Panc1 (cell line): ENCODE measurements around the gene RANGRF.

ENCODE experiments used
- POLR2AphosphoS5 ChIP-seq: IDR thresholded peaks from 2 replicates; pipeline ENCODE4 v1.6.1; 2012; ENCODE audit warnings: mild to moderate bottlenecking, low read depth, low read length, moderate library complexity
- SIN3A ChIP-seq: IDR thresholded peaks from 2 replicates; pipeline ENCODE4 v1.6.1; 2012; ENCODE audit warnings: low read depth, mild to moderate bottlenecking, low read length, moderate library complexity, borderline replicate concordance; ENCODE audit not compliant: insufficient read depth
- TF ChIP-seq, protein P1 (sequence below): fragments of 450-650 bp; IDR thresholded peaks from 2 replicates; pipeline ENCODE4 v1.5.1; 2017; ENCODE audit warnings: mild to moderate bottlenecking
- TF ChIP-seq, protein P2 (sequence below), 2 experiments: IDR thresholded peaks; 2 replicates each; pipeline ENCODE4 v1.6.1; 2011 to 2012; ENCODE audit warnings: low read depth in 2 of 2, control low read depth in 1 of 2, low read length in 1 of 2, mild to moderate bottlenecking in 1 of 2, moderate library complexity in 1 of 2; ENCODE audit not compliant: insufficient read depth in 1 of 2

DNA sequence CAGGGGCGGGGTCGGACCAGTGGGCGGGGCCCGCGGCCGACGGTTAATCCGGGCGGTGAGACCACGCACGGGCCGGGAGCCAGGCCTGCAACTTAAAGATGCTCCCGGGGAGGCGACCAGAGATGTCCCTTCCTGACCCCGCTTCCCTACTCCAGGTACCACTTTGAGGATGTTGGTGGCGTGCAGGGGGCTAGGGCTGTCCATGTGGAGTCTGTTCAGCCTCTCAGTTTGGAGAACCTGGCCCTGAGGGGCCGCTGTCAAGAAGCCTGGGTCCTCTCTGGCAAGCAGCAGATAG is 580 bp downstream of the RANGRF start:
- TF ChIP-seq POLR2AphosphoS5 (no peak), SIN3A (no peak)
- TF ChIP-seq, protein P1, sequence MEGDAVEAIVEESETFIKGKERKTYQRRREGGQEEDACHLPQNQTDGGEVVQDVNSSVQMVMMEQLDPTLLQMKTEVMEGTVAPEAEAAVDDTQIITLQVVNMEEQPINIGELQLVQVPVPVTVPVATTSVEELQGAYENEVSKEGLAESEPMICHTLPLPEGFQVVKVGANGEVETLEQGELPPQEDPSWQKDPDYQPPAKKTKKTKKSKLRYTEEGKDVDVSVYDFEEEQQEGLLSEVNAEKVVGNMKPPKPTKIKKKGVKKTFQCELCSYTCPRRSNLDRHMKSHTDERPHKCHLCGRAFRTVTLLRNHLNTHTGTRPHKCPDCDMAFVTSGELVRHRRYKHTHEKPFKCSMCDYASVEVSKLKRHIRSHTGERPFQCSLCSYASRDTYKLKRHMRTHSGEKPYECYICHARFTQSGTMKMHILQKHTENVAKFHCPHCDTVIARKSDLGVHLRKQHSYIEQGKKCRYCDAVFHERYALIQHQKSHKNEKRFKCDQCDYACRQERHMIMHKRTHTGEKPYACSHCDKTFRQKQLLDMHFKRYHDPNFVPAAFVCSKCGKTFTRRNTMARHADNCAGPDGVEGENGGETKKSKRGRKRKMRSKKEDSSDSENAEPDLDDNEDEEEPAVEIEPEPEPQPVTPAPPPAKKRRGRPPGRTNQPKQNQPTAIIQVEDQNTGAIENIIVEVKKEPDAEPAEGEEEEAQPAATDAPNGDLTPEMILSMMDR: no peak
- TF ChIP-seq, protein P2, sequence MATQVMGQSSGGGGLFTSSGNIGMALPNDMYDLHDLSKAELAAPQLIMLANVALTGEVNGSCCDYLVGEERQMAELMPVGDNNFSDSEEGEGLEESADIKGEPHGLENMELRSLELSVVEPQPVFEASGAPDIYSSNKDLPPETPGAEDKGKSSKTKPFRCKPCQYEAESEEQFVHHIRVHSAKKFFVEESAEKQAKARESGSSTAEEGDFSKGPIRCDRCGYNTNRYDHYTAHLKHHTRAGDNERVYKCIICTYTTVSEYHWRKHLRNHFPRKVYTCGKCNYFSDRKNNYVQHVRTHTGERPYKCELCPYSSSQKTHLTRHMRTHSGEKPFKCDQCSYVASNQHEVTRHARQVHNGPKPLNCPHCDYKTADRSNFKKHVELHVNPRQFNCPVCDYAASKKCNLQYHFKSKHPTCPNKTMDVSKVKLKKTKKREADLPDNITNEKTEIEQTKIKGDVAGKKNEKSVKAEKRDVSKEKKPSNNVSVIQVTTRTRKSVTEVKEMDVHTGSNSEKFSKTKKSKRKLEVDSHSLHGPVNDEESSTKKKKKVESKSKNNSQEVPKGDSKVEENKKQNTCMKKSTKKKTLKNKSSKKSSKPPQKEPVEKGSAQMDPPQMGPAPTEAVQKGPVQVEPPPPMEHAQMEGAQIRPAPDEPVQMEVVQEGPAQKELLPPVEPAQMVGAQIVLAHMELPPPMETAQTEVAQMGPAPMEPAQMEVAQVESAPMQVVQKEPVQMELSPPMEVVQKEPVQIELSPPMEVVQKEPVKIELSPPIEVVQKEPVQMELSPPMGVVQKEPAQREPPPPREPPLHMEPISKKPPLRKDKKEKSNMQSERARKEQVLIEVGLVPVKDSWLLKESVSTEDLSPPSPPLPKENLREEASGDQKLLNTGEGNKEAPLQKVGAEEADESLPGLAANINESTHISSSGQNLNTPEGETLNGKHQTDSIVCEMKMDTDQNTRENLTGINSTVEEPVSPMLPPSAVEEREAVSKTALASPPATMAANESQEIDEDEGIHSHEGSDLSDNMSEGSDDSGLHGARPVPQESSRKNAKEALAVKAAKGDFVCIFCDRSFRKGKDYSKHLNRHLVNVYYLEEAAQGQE (IDR thresholded peaks at IDR 0.05; ENCODE audit: insufficient read depth in 1 of 2, low read depth in 2 of 2, low read length in 1 of 2): no peak
